SK-N-SH (cell line): Measurements from ENCODE around the gene RAI14. TPM values are rescaled to one million over a fixed set of nuclear protein-coding genes. Genes with fewer than 3 reads are reported as not detected.

Source experiments
- CTCF ChIA-PET: fragments of 300-600, 350-600 bp; formaldehyde crosslinking; extraction: SDS; loops from one replicate; lab custom pipeline; 2021; lab: Yijun Ruan, JAX
- POLR2A ChIA-PET: fragments of 350-600 bp; sonication (Branson Sonifier 250); formaldehyde crosslinking; extraction: SDS; loops from one replicate; lab custom pipeline; 2020; ENCODE audit warnings: antibody characterized with exemption, inconsistent platforms; lab: Yijun Ruan, JAX
- DNase-seq: peaks from one replicate; pipeline ENCODE4 v3.0.0; 2012
- H2AFZ ChIP-seq: fragments of 200-600 bp; sonication (generic); 2 replicates; pipeline ENCODE4 v1.8.1; 2016; ENCODE audit warnings: antibody characterized with exemption, mild to moderate bottlenecking, low read depth
- H3F3A ChIP-seq: fragments of 200-600 bp; sonication (generic); replicated peaks from 2 replicates; pipeline ENCODE3; 2016; ENCODE audit warnings: antibody characterized with exemption, mild to moderate bottlenecking; ENCODE audit not compliant: insufficient read depth
- H3K27ac ChIP-seq, 2 experiments: fragments of 200-500 bp in 1 of 2; fragments of 200-600 bp in 1 of 2; sonication (Bioruptor generic) in 1 of 2; sonication (generic), shearing (Covaris generic) in 1 of 2; 2 replicates each; pipeline versions ENCODE4 v1.5.1 to v1.6.1; 2014 to 2016; ENCODE audit warnings: low read depth in 2 of 2, inconsistent platforms in 1 of 2, low read length in 1 of 2, mild to moderate bottlenecking in 1 of 2, mixed read lengths in 1 of 2
- H3K27me3 ChIP-seq: fragments of 200-600 bp; sonication (generic), shearing (Covaris generic); 2 replicates; pipeline ENCODE4 v1.6.1; 2016; ENCODE audit warnings: mixed run types; ENCODE audit not compliant: insufficient read depth
- H3K36me3 ChIP-seq, 2 experiments: fragments of 200-500 bp in 1 of 2; fragments of 200-600 bp in 1 of 2; sonication (Bioruptor generic) in 1 of 2; sonication (generic) in 1 of 2; replicated peaks in 1 of 2; 2 replicates each; pipeline versions ENCODE3 to v1.5.1; 2014 to 2016; ENCODE audit warnings: low read length in 1 of 2, mild to moderate bottlenecking in 1 of 2; ENCODE audit not compliant: insufficient read depth in 2 of 2, control insufficient read depth in 1 of 2
- H3K4me1 ChIP-seq, 2 experiments: fragments of 200-500 bp in 1 of 2; fragments of 200-600 bp in 1 of 2; sonication (Bioruptor generic) in 1 of 2; sonication (generic), shearing (Covaris generic) in 1 of 2; 2 replicates each; pipeline versions ENCODE4 v1.5.1 to v1.6.1; 2014 to 2016; ENCODE audit warnings: low read depth in 1 of 2, low read length in 1 of 2, mixed run types in 1 of 2; ENCODE audit not compliant: insufficient read depth in 2 of 2, control insufficient read depth in 1 of 2
- H3K4me2 ChIP-seq: fragments of 200-600 bp; sonication (generic), shearing (Covaris generic); 2 replicates; pipeline ENCODE4 v1.6.1; 2017; ENCODE audit warnings: mixed run types
- H3K4me3 ChIP-seq, 2 experiments: fragments of 200-500 bp in 1 of 2; fragments of 200-600 bp in 1 of 2; sonication (Bioruptor generic) in 1 of 2; sonication (generic), shearing (Covaris generic) in 1 of 2; 2 replicates each; pipeline versions ENCODE4 v1.5.1 to v1.8.1; 2014 to 2016; ENCODE audit warnings: low read depth in 2 of 2, inconsistent platforms in 1 of 2, low read length in 1 of 2, mild to moderate bottlenecking in 1 of 2, mixed read lengths in 1 of 2, moderate library complexity in 1 of 2
- H3K79me2 ChIP-seq: fragments of 200-600 bp; sonication (generic); 2 replicates; pipeline ENCODE4 v1.8.1; 2017; ENCODE audit warnings: mild to moderate bottlenecking; ENCODE audit not compliant: insufficient read depth
- H3K9ac ChIP-seq: fragments of 200-600 bp; sonication (generic); 2 replicates; pipeline ENCODE4 v1.6.1; 2017; ENCODE audit warnings: mixed run types
- H3K9me2 ChIP-seq: fragments of 200-600 bp; sonication (generic); 2 replicates; pipeline ENCODE4 v1.6.1; 2017; ENCODE audit warnings: mixed run types
- H3K9me3 ChIP-seq: fragments of 200-600 bp; sonication (generic); 2 replicates; pipeline ENCODE4 v1.6.1; 2017; ENCODE audit warnings: mixed run types, mild to moderate bottlenecking, moderate library complexity
- H4K20me1 ChIP-seq: fragments of 200-600 bp; sonication (generic); 2 replicates; pipeline ENCODE4 v1.6.1; 2017; ENCODE audit warnings: mild to moderate bottlenecking, mixed run types; ENCODE audit not compliant: insufficient read depth
- CHD2 ChIP-seq: fragments of 150-350 bp; IDR thresholded peaks from 2 replicates; pipeline ENCODE4 v1.6.1; 2018; ENCODE audit warnings: low read length; ENCODE audit not compliant: partially characterized antibody
- EP300 ChIP-seq, 2 experiments: IDR thresholded peaks; 2 replicates each; pipeline versions ENCODE4 v1.4.0 to v1.6.1; 2012; ENCODE audit warnings: borderline replicate concordance in 1 of 2, low read depth in 1 of 2, low read length in 1 of 2
- EZH2phosphoT487 ChIP-seq: fragments of 200-600 bp; sonication (generic); IDR thresholded peaks from 2 replicates; pipeline ENCODE4 v1.6.1; 2017; ENCODE audit warnings: low read depth, mixed run types, mild to moderate bottlenecking, antibody characterized with exemption, moderate library complexity, borderline replicate concordance
- FOSL2 ChIP-seq: IDR thresholded peaks from 2 replicates; pipeline ENCODE4 v1.4.0; 2012; ENCODE audit warnings: low read depth, mild to moderate bottlenecking, moderate library complexity, borderline replicate concordance
- FOXM1 ChIP-seq: IDR thresholded peaks from 2 replicates; pipeline ENCODE4 v1.4.0; 2012; ENCODE audit warnings: low read depth, mild to moderate bottlenecking
- GABPA ChIP-seq: IDR thresholded peaks from 2 replicates; pipeline ENCODE4 v1.4.0; 2012; ENCODE audit warnings: low read depth, mild to moderate bottlenecking
- GATA2 ChIP-seq: sonication (generic); formaldehyde crosslinking; IDR thresholded peaks from 2 replicates; pipeline ENCODE4 v1.5.0; 2020; ENCODE audit warnings: mild to moderate bottlenecking, missing genetic modification reagents
- JUND ChIP-seq: IDR thresholded peaks from 2 replicates; pipeline ENCODE4 v1.4.0; 2012
- MAX ChIP-seq: IDR thresholded peaks from 2 replicates; pipeline ENCODE4 v1.4.0; 2012; ENCODE audit warnings: low read depth
- MEF2A ChIP-seq: IDR thresholded peaks from 2 replicates; pipeline ENCODE4 v1.4.0; 2012; ENCODE audit warnings: low read depth, borderline replicate concordance
- MXI1 ChIP-seq: IDR thresholded peaks from 2 replicates; pipeline ENCODE4 v1.6.1; 2012; ENCODE audit warnings: mild to moderate bottlenecking, low read depth, low read length, improper control_type of control experiment
- NFIC ChIP-seq: IDR thresholded peaks from 2 replicates; pipeline ENCODE4 v1.4.0; 2012; ENCODE audit warnings: borderline replicate concordance
- NRF1 ChIP-seq: IDR thresholded peaks from 2 replicates; pipeline ENCODE4 v1.6.1; 2012; ENCODE audit warnings: low read depth, mild to moderate bottlenecking, low read length
- POLR2AphosphoS5 ChIP-seq: IDR thresholded peaks from 2 replicates; pipeline ENCODE4 v1.6.1; 2012; ENCODE audit warnings: low read depth, low read length
- RCOR1 ChIP-seq: fragments of 150-350 bp; IDR thresholded peaks from 2 replicates; pipeline ENCODE4 v1.6.1; 2017; ENCODE audit warnings: antibody characterized with exemption, low read length
- SMC3 ChIP-seq: IDR thresholded peaks from 2 replicates; pipeline ENCODE4 v1.6.1; 2012; ENCODE audit warnings: low read depth, low read length, improper control_type of control experiment
- TCF12 ChIP-seq: IDR thresholded peaks from 2 replicates; pipeline ENCODE4 v1.4.0; 2012
- TEAD4 ChIP-seq: IDR thresholded peaks from 2 replicates; pipeline ENCODE4 v1.4.0; 2012; ENCODE audit warnings: mild to moderate bottlenecking, borderline replicate concordance; ENCODE audit not compliant: insufficient read depth
- YY1 ChIP-seq: IDR thresholded peaks from 2 replicates; pipeline ENCODE4 v1.4.0; 2012; ENCODE audit warnings: low read depth, mild to moderate bottlenecking
- WGBS: methylation state at CpG from one replicate; pipeline ENCODE4 v1.1.6; 2017; ENCODE audit warnings: low lambda C conversion rate; 5-methylcytosine and 5-hydroxymethylcytosine counted together
- polyA plus RNA-seq, 3 experiments: library from polyadenylated mRNA; depleted of rRNA; stranded (reverse); fragments of >200 nt; gene quantifications; 2 replicates each; pipeline ENCODE4 v1.2.3, GENCODE V29; 2012
- TF ChIP-seq, protein P1 (sequence below): IDR thresholded peaks from 2 replicates; pipeline ENCODE4 v1.4.0; 2012; ENCODE audit warnings: low read depth, borderline replicate concordance
- TF ChIP-seq, protein P2 (sequence below): fragments of 200-600 bp; sonication (generic); IDR thresholded peaks from 2 replicates; pipeline ENCODE4 v1.6.1; 2017; ENCODE audit warnings: antibody characterized with exemption, mild to moderate bottlenecking, moderate library complexity
- TF ChIP-seq, protein P3 (sequence below): IDR thresholded peaks from 2 replicates; pipeline ENCODE4 v1.4.0; 2012; ENCODE audit warnings: low read depth, borderline replicate concordance

The RAI14 gene
- polyA plus RNA-seq, 1 of the 3 experiments (the other 2 are of a cell fraction), result 53.2 TPM

- Histone ChIP-seq H3K36me3 (peaks cover under 1 to 12% of the 10 kb centered on the region in 2 experiments), H3K9me2 (no peaks in the 10 kb centered on the region), H3F3A (peaks cover 26% of the 10 kb centered on the region), H3K4me1 (peaks cover 0 to 17% of the 10 kb centered on the region in 2 experiments; a peak in 3 of 4 replicates), H3K9me3 (no peaks in the 10 kb centered on the region), H3K4me2 (peak overlapping the region; percentile 40), H3K9ac (peak overlapping the region; percentile 23; the same call in 1 of the 2 replicates), H3K4me3 (no peak overlapping the region), H3K27ac (peak overlapping the region in 1 of 2 experiments; percentile 74; a peak in 2 of 4 replicates), H3K79me2 (peaks cover 88% of the 10 kb centered on the region), H2AFZ (no peak overlapping the region), H3K27me3 (no peaks in the 10 kb centered on the region), H4K20me1 (no peaks in the 10 kb centered on the region)
- no peak for DNase-seq
- POLR2A ChIA-PET, result no interaction called here
- 44% methylated on average over 5 of the region's 5 CpGs for WGBS
- CTCF ChIA-PET, result interaction anchor here (0.5 kb wide), 1 partner anchor 22 kb away, joined by 3 read pairs; no protein-coding TSS in a partner anchor
- 0 out of 2 replicates have a peak, but pooled peaks have one; percentile 24 for TF ChIP-seq JUND
- peak; percentile 40; the same call in 1 of the 2 replicates for TF ChIP-seq FOSL2
- TF ChIP-seq TCF12, result peak; percentile 7; the same call in 1 of the 2 replicates
- TF ChIP-seq, protein P1, sequence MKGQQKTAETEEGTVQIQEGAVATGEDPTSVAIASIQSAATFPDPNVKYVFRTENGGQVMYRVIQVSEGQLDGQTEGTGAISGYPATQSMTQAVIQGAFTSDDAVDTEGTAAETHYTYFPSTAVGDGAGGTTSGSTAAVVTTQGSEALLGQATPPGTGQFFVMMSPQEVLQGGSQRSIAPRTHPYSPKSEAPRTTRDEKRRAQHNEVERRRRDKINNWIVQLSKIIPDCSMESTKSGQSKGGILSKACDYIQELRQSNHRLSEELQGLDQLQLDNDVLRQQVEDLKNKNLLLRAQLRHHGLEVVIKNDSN, result no peak
- no peak for TF ChIP-seq GABPA
- TF ChIP-seq POLR2AphosphoS5, result no peak
- no peak for TF ChIP-seq NFIC
- TF ChIP-seq EZH2phosphoT487, result no peak
- TF ChIP-seq, protein P2, sequence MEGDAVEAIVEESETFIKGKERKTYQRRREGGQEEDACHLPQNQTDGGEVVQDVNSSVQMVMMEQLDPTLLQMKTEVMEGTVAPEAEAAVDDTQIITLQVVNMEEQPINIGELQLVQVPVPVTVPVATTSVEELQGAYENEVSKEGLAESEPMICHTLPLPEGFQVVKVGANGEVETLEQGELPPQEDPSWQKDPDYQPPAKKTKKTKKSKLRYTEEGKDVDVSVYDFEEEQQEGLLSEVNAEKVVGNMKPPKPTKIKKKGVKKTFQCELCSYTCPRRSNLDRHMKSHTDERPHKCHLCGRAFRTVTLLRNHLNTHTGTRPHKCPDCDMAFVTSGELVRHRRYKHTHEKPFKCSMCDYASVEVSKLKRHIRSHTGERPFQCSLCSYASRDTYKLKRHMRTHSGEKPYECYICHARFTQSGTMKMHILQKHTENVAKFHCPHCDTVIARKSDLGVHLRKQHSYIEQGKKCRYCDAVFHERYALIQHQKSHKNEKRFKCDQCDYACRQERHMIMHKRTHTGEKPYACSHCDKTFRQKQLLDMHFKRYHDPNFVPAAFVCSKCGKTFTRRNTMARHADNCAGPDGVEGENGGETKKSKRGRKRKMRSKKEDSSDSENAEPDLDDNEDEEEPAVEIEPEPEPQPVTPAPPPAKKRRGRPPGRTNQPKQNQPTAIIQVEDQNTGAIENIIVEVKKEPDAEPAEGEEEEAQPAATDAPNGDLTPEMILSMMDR, result no peak
- TF ChIP-seq, all 33 proteins: peak for 3
These were observed 135.7 kb downstream of the RAI14 start for GRCh38 chr5:34791761-34792244.

DNA sequence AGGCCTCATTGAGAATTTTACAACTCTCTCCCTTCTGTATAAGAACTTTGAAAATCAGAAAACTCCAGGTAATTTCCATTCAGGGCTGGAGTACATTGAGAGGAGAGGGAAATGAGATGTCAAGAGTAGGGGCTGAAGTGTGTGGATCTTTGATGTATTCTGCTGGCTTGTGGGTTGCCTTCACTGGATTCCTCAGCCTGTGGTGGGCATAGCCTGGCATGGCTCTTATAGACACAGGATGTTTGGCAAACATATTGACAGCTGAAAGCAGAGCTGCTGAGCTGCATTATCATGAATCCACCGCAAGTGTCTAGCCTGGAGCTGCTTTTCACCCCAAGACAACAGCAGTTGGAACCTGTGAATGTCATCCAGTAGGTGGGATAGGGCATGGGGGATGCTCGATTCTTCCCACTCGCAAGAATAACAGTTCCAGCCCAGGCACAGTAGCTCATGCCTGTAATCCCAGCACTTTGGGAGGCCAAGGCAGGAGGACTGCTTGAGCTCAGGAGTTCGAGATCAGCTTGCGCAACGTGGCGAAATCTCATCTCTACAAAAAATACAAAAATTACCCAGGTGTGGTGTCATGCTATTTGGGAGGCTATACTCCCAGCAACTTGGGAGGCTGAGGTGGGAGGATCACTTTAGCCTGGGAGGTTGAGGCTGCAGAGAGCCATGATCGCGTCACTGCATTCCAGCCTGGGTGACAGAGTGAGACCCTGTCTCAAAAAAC, 146.9 kb downstream of the RAI14 start:
- Histone ChIP-seq H3K9me2 (no peaks in the 10 kb centered on the region), H3K4me3 (no peak overlapping the region), H3K27ac (no peak overlapping the region), H3K4me2 (no peak overlapping the region), H3K79me2 (peaks cover 24% of the 10 kb centered on the region; the same call in 1 of the 2 replicates), H4K20me1 (no peaks in the 10 kb centered on the region), H3K4me1 (no peaks in the 10 kb centered on the region), H3K27me3 (no peaks in the 10 kb centered on the region), H3K36me3 (peaks cover 40 to 77% of the 10 kb centered on the region in 2 experiments), H3K9me3 (no peaks in the 10 kb centered on the region), H3F3A (no peaks in the 10 kb centered on the region), H2AFZ (no peak overlapping the region), H3K9ac (no peak overlapping the region)
- ChIA-PET CTCF (no interaction called here), POLR2A (no interaction called here)
- DNase-seq, result no peak
- WGBS, result 86% methylated on average over 9 of the region's 9 CpGs
- TF ChIP-seq SMC3, result no peak
- no peak for TF ChIP-seq GATA2 (CRISPR knock-in tag)
- TF ChIP-seq EZH2phosphoT487, result no peak
- no peak for TF ChIP-seq NRF1
- no peak for TF ChIP-seq RCOR1
- no peak for TF ChIP-seq MEF2A
- TF ChIP-seq TEAD4, result no peak
- TF ChIP-seq, protein P3, sequence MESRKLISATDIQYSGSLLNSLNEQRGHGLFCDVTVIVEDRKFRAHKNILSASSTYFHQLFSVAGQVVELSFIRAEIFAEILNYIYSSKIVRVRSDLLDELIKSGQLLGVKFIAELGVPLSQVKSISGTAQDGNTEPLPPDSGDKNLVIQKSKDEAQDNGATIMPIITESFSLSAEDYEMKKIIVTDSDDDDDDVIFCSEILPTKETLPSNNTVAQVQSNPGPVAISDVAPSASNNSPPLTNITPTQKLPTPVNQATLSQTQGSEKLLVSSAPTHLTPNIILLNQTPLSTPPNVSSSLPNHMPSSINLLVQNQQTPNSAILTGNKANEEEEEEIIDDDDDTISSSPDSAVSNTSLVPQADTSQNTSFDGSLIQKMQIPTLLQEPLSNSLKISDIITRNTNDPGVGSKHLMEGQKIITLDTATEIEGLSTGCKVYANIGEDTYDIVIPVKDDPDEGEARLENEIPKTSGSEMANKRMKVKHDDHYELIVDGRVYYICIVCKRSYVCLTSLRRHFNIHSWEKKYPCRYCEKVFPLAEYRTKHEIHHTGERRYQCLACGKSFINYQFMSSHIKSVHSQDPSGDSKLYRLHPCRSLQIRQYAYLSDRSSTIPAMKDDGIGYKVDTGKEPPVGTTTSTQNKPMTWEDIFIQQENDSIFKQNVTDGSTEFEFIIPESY, result no peak
- no peak for TF ChIP-seq FOXM1
- TF ChIP-seq MXI1, result no peak
- no peak for TF ChIP-seq CHD2
- TF ChIP-seq, protein P1, result no peak
- TF ChIP-seq JUND, result no peak
- TF ChIP-seq MAX, result no peak
- TF ChIP-seq GABPA, result no peak
- TF ChIP-seq EP300 (IDR thresholded peaks at IDR 0.05; ENCODE audit: borderline replicate concordance in 1 of 2, low read depth in 1 of 2, low read length in 1 of 2), result no peak
- TF ChIP-seq YY1, result no peak
